Brain pericyte (primary cell): ENCODE results near the gene TMEM86B.
A peak's percentile ranks its signal among the peaks of the same experiment; 100 is the strongest.
"Not testable (repeated sequence)": the region's sequence is repeated elsewhere in the genome, so short reads cannot be mapped to it uniquely, and the experiment has no call there.

ENCODE experiments used
- DNase-seq: peaks from one replicate; pipeline ENCODE4 v3.0.0-alpha.2; 2012; ENCODE audit warnings: low read depth, low spot score

Gene TMEM86B

DNA sequence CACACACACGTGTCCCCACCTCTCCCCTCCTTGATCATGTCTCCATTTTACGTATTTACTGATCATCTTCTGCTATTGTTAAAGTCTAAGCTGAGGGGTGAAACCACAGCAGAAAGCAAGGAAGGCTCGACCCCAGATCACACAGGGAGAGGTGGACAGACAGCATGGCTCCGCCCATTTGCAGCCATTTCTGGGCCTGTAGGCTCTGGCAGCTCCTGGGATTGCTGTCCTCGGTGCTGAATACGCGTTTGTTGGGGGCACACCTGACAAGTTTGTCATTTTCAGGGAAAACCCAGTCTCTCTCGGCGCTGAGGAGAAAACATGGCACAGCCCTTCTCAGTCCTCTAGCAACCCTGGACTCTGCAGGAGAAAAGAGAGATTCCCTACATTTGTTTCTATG is 8.0 kb downstream of the TMEM86B start:
- no peak for DNase-seq

DNA sequence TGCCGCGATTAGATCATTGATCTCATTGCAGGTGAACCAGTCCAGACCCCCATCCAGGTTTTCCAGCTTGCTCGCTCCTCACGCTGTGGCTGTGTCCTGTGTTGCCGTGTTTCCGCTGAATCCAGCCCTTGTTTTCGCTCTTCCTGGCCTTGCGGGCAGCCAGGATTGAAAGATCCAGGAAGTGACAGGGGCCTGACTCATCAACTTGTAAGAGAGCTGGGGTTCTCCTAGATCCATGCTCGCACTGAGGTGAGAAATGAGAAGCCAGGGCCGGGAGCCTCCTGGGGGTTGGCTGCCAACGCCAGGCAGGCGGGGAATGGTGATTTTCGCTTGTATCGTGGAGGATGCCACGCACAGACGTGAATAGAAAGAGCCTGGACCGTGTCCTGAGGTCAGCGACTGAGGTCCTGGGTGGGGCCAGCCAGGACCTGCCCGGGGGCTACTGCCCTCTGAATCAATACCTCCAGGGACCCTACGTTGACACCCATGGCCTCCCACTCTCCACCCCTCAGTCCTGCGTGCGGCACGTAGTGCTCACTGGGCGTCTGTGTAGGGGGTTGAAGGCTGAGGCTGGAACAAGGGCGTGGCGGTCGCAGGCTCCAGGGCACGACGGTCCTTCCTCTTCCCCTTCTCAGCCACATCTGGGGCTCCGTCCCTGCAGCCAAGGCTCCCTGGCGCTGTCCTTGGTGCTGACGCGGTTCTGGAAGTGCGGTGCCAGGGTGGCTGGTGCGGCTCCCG is 11.9 kb downstream of the TMEM86B start:
- peak; percentile 93 for DNase-seq

DNA sequence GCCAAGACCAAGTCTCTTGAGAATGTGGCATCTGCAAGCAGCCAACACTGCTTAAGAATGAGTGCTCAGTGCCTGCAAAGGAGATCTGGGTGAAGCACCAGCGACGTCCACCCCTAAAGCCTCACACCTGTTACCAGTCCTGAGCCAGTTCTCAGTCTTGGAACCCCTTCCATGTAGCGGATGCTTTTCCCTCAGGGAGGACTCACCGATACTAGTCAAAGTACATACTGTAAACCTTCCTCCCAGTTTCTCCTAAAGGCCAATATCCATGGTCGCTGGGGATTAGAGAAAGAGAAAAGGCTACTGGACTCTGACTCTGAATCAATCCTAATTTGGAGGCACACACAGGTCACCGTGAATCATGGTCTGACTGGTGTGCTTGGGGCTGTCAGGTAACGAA is 15.0 kb downstream of the TMEM86B start:
- no peak for DNase-seq

DNA sequence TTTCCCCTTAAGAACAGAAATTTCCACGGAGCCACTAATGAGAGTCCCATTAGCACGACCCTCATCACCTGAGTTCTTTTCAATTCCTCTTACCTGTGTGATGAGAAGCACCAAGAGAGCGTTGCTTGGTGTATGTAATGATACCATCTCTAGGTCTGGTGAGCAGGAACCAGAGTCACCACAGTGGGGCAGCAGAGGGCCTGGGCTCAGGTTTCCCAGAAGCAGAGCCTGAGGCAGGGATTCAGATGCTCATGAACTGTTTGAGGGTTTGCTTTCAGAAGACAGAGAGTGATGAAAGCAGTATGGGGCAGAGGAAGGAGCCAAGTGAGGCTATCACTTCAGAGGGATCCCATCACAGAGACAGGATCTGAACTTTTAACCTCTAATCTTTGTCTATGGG is 16.1 kb downstream of the TMEM86B start:
- no peak for DNase-seq

DNA sequence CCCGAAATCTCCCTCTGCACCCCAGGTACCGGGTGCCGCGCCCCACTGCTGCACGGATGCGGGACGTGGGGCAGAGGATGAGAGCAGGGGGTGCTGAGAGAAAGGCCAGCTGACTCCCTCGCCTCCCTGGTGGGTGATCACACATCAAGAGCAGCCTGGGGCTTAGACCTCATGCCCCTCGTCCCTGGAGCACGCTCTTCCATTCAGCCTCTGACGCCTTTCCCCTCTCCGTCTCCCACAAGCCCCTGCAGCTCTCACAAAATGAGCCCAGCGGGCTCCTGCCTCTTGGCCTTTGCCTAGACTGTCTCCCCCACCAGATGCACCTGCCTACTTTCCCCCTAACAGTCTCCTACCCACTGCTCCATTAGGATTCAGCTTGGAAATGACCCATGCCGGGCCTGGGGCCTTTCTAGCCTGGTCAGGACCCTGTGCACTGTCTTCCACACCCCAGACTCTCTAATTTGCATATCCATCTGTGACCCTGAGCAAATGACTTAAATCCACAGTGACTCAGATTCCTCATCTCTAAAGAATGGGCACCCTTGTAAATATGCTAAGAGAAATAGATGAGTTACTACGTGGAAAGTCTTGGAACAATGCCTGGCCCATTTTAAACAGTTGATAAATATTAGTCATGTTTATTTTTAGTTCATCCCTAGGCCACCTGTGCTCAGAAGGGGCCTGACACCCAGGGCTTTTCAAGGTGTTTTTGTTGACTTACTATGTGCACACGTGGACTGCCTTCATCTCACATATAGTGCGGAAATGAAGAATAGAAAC is 18.7 kb downstream of the TMEM86B start:
- peak; percentile 39 for DNase-seq

DNA sequence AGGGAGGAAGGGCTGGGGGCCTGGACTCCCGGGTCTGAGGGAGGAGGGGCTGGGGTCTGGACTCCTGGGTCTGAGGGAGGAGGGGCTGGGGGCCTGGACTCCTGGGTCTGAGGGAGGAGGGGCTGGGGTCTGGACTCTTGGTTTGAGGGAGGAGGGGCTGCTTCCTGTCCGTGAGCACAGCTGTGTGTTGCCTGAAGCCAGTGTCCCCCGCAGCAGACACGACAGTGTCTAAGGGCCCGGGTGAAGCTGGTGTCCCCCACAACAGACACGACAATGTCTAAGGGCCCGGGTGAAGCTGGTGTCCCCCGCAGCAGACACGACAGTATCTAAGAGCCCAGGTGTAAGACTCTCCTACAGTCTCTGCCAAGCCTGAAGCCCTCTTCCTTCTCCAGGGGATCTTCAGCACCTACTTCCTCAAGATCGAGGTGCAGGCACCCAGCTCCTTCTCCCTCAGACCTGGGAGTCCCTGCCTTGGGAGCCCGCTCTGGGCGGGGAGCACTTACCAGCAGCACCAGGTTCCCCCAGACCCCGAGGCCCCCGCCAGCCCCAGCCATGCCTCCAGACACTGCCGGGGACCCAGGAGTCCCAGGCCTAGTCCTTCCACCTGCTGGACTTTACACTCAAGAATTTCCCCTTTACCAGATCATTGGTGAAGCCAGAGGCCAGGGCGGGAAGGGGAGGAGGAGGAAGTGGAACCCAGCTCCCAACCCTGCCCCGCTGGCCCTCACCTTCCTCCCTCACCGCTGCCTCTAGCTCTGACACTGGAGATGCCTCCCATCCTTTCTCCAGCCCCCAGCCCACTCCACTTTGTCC is 19.5 kb downstream of the TMEM86B start, which contains the start of gene PTPRH:
PTPRH (minus strand) TSS at position 622 of the 813 bp plus-strand sequence; CDS start at position 554, 68 bp downstream.
- no peak for DNase-seq

DNA sequence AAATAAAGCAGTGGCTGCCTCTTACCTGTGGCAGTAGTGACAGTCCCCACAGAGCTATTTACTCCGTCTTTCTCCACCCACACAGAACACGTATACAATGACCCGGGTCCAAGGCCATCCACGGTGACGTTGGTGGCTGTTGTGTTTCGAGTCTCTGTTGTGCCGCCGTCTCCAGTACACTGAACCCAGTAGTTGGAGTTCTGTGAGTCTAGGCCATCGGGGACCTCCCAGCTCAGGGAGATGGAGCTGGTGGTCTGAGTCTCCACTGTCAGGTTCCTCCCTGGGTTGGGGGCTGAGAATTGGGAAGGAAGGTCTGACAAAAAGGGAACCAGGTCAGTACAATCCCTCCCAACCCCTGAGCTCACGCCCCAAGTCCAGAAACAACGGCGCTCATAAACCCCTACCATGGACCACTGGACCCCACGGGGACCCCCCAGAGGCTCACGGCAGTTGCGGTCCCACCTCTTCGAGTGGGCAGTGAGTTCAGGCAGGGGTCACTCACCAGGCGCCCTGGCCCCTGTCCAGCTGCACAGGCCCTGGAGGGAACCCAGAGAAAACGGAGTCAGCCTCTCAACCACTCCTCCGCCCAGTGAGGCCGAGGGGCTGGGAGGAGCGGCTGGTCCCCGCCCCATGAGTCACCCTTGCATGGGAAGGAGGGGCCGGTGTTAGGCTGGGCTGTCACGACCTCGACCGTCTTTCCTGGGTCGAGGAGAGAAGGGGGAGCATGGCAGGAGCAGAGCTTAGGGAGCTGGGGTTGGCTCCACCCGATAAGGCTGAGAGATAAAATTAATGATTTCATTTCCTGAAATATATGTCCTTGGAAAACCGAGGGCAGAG is 21.7 kb downstream of the TMEM86B start:
- DNase-seq, result peak; percentile 75

DNA sequence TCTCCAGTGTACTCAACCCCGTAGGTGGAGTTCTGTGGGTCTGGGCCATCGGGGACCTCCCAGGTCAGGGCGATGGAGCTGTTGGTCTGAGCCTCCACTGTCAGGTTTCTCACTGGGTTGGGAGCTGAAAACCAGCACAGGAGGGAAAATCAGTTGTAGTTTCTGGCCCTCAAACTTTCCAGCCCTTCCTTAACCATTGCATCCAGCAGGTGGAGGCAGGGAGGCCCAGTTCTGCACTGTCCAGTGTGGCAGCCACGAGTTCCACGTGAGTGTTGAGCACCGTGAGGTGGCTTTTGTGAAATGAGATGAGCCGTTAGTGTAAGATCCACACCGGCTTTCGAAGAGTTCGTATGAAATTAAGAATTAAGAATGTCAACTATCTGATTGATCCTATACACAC is 26.4 kb downstream of the TMEM86B start:
- DNase-seq, result not testable (repeated sequence)

DNA sequence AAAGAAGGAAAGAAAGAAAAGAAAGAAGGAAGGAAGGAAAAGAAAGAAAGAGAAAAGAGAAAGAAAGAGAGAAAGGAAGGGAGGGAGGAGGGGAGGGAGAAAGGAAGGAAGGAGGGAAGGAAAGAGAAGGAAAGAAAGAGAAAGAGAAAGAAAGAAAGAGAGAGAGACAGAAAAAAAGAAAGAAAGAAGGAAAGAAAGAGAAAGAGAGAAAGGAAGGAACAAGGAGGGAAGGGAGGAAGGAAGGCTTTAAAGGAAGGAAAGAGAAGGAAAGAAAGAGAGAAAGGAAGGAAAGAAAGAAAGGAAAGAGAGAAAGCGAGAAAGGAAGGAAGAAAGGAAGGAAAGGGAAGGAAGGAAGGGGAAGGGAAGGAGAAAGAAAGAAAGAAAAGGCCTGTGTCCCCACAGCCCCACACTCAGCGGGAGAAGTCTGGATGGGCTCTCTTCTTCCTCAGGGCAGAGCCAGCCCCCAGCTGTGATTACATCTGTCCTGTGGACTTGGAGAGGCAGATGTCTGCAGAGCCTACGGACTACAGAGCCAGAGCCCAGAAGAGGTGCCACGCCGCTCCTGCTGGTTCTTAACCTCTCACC is 28.9 kb downstream of the TMEM86B start:
- DNase-seq, result no peak

DNA sequence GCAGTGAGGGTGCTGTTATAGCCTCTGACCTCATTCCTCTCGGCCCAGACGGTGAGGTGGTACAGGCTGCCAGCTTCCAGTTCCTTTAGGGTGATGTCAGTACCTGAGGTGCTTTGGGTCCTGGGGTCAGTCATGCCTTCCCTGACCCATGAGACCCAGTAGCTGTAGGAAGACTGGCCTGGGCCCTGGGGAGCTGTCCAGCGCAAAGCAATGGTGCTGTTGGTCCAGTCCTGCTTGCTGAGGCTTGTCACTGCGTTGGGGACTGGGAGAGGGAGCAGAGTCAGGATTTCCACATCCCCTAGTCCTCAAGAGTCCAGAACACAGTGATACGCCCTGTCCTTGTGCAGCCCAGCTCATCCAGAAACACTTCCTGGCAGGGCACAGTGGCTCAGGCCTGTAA is 29.9 kb downstream of the TMEM86B start:
- DNase-seq, result no peak

DNA sequence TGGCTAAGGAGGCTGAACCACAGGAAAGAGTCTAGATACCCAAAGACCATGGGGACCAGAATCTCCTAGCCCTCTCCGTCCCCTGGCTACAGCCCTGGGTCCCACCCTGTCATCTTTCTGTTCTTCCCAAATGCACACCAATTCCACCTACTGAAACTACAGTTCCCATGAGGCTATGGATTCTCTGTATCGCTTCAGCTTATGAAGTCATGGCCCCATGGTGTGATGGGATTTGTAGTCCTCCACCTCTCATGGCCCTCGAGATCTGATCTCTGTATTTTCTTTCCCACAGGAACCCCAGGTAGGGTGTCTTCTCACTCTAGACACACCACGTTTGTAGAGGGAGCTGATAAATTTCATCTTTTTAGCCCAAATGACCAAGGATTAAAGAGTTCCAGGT is 31.0 kb downstream of the TMEM86B start:
- no peak for DNase-seq

DNA sequence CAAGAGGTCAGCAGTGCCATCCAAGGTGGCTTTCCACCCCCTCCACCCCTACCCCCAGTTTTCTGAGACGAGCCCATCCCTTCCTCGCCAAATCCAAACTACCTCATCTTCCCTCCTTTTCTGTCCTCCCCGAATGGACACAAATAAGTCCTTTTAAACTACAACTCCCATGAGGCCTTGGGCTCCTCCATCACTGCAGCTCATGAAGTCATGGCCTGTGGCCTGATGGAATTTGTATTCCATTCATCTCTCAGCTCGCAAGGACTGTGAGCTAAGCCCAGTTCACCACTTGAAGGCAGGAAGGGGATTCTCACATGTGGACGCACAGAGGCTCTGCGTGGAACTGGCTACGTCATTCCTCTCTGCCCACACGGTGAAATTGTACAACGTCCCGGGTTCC is 31.8 kb downstream of the TMEM86B start:
- DNase-seq, result no peak

DNA sequence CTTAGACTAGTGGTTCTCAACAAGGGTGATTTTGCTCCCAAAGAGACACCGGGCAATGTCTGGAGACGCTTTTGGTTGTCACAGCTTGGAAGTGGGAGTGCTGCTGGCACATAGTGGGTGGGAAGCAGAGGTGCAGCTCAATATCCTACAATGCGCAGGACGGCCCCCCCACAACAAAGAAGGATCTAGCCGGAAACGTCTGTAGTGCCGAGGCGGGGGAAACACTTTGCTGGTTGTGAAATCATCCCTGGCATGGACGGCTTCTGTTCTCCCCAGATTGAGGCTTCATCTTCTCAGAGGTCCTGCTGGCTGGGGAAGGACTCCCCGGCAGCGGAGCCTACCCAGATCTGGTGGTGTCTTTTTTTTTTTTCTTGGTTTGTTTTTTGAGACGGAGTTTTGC is 35.1 kb downstream of the TMEM86B start:
- no peak for DNase-seq

DNA sequence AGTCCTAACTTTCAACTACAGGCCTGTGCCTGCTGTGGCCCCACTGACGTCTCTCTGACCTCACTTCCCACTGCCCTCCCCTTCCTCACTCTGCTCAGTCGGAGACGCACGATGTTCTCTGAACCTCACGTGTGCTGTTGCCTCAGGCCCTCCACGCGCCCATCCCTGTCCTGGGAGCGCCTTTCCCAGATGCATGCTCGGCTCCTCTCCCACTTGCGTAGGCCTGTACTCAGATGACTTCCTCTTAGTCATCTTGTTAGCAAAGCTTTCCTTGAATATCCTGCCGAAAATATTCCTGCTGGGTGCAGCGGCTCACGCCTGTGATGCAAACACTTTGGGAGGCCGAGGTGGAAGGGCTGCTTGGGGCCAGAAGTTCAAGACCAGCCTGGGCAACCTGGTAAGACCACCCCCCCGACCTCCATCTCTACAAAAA is 39.1 kb downstream of the TMEM86B start:
- peak; percentile 86 for DNase-seq

DNA sequence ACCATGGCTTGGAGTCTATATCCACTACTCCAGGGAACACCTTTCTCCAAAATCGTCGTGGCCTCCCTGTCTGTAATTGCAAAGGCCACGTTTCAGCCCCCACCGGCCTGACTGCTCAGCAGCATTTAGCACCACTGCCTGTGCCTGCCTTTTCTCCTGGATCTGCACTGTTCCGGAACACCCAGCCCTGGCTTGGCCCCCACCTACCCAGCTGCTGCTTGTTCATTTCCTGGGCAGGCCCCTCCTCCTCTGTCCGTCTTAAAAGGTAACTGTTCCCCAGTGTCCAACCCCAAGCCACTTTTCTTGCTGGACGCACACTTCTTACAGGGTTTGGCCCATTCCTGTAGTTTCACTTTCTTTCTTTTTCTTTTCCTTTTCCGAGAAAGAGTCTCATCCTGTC is 39.9 kb downstream of the TMEM86B start:
- no peak for DNase-seq

DNA sequence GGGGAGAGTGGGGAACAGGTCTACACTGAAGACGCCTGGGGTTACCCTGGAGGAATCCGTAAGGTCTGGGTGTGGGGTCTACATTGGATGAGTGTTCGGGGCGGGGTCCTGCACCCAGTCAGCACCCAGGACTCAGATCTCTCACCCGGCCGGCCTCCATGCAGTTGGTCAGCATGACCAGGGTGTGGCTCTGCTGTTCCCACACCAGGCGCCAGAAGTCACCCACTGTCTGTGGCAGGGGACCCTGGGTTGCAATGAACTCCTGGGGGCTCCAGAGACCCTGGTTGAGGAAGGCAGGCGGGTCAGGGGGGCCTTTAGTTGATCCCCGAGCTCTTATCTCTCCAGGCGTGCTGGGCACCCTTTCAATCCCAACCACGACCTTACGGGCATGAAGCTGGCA is 42.5 kb downstream of the TMEM86B start:
- DNase-seq, result no peak

DNA sequence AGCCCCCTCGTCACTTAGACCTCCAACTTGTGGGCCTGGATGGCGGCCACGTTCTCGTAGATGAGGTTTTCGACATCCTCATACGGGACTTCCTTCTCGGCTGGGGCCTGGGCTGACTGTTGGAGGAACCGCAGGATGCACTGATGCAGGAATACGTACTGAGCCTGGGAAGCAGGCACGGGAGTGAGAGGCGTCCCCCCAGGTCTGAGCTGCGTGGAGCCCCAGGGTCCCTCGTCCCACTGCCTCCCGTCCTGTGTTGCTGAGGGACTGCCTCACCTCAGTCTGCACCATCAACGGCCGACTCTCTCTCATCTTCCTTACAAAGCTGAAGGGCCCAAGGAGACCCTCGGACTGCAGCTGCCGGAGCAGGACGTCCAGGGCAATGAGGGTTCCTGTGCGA is 46.8 kb downstream of the TMEM86B start:
- no peak for DNase-seq

DNA sequence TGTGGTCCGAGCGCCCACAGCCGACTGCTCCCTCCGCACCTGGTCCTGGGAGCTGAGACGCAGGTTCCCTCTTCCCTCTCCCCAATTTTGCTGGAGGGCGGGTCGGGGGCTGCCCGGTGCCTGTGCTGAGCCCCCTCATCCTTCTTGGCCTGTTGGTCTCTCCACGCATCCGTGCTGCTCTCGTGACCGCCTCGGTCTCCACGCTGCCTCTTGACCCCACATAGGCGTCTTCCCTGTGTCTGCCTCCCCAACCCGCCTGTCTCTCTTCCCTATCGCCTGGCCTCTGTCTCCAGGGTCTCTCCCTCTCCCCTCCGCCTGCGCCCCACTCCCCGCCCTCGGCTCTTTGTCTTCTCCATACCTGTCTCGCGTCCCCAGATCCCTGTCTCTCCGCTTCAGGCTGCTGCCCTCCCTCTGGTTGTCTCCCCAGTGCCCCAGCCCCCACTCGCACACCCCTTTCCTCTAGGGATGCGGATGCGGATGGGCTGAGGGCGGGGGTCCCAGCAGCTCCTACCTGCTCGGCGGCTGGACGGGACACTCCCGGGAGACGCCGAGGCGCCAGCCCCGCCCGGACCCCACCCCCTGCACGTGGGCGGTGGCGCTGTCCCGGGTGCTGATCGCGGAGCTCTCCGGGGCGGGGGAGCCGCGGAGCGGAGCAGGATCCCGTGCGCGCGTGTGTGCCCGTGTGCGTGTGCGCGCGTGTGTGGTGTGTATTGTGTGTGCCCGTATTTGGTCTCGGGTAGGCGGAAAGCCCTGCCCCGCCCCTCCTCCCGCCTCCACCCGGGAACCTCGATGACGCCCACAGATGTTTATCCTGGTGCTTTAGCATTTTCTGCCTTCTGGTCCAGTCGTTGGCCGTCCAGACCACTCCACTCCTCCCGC is 48.7 kb downstream of the TMEM86B start, which contains the start of gene SYT5:
SYT5 (minus strand) TSS at position 684 of the 879 bp plus-strand sequence. CDS start 1,248 bp downstream, outside the sequence.
- DNase-seq, result no peak

DNA sequence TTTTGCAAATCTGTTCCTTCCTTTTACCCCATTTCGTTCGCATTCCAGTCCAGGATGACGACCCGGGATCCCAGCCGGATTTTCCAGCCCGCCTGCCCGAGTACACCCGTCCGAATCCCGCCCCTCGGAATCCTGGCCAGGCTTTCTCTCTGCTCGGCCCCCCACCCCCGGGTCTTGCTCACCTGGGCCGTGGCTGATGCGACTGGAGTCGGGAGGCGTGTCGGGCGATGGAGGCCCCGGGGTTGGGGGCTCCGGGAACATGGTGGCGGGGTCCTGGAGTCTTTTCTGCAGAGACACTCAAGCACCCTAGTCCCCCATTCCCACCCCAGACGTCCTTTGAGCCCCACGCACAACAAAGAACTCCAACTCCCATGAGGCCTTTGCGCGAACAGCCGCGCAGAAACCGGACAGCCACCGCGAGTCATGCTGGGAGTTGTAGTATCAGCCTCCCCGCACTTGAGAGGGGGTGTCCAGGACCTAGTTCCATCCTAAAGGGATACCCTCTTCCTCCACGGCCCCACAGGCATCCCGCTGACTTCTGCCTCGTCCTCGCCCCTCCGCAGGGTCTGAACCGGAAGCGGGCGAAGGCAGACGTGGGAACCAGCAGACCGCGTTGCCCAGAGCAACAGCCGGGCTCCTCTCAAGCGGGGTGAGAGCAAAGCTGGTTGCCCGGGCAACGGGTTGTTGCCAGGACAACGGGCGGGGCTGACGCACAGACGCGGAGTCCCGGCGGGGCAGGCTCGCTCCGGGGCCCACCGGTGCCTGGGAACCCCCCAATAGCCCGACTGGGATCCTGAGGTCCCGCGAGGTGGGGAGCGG is 49.6 kb downstream of the TMEM86B start:
- no peak for DNase-seq
